Natural killer cell treated with Interleukin-12 subunit alpha and Interleukin-12 subunit beta and Interleukin-15 and Interleukin-18, amount 100 ng/mL, for 72 hours (primary cell): Measurements from ENCODE around the gene NBAS. TPM values are rescaled to one million over a fixed set of nuclear protein-coding genes. Genes with fewer than 3 reads are reported as not detected.
"Not testable (repeated sequence)": the region's sequence is repeated elsewhere in the genome, so short reads cannot be mapped to it uniquely, and the experiment has no call there.

Experiments
- ATAC-seq, 2 donors: fragments of 150-1000 bp; cut with Tn5 transposase in 1 of 2; sonication (Bioruptor Pico), chemical (Tn5 transposase) in 1 of 2; 2 replicates each; pipeline ENCODE4 v1.10.0; 2021
- DNase-seq: peaks from one replicate; pipeline ENCODE4 v3.0.0; 2022; ENCODE audit warnings: low spot score
- H3K27ac Mint-ChIP-seq, 2 donors: 1 replicate in 1 of 2; 2 replicates in 1 of 2; pipeline ENCODE4 v1.8.0; 2022; ENCODE audit warnings: mixed read lengths in 2 of 2, mild to moderate bottlenecking in 1 of 2, moderate library complexity in 1 of 2
- H3K27me3 Mint-ChIP-seq, 2 donors: 1 replicate in 1 of 2; 2 replicates in 1 of 2; pipeline ENCODE4 v1.8.0; 2022; ENCODE audit warnings: mixed read lengths in 2 of 2
- H3K36me3 Mint-ChIP-seq: one replicate; pipeline ENCODE4 v1.8.0; 2022; ENCODE audit warnings: mixed read lengths
- H3K4me1 Mint-ChIP-seq, 2 donors: 1 replicate in 1 of 2; 2 replicates in 1 of 2; pipeline ENCODE4 v1.8.0; 2022; ENCODE audit warnings: low read depth in 2 of 2, mixed read lengths in 2 of 2, mild to moderate bottlenecking in 1 of 2
- H3K4me3 Mint-ChIP-seq: one replicate; pipeline ENCODE4 v1.8.0; 2022; ENCODE audit warnings: mixed read lengths
- H3K9me3 Mint-ChIP-seq: 2 replicates; pipeline ENCODE4 v1.8.0; 2022; ENCODE audit warnings: mixed read lengths
- total RNA-seq, 2 donors: library from RNA; stranded (reverse); gene quantifications; one replicate each; pipeline ENCODE4 v1.2.3, GENCODE V29; 2022

The NBAS gene
- total RNA-seq, 2 donors from 2014 or later, result 39.0 to 49.5 TPM

DNA sequence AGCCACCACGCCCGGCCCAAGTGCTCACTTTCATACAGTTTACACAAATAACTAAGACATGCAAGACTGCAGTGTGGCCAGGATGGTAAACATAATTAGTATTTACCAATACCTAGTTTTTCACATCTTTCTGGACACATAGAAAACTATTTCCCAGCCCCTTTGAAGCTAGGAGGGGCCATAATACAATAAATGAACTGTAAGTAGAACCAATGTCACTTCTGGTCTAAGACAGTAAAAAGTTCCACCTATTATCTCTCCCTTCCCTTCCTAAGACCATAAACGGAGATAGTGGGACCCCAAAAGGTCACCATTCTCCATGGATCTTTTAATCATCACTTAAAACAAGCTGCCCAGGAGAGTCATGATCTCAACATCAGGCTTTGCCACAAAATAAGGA lies 51.0 kb downstream of the NBAS start:
- ATAC-seq (no peak), DNase-seq (no peak)
- peaks cover 14% of the 10 kb centered on the region for H3K36me3 Mint-ChIP-seq
- peaks cover 0 to 2% of the 10 kb centered on the region in 2 donors for H3K4me1 Mint-ChIP-seq
- H3K27ac Mint-ChIP-seq, result no peak overlapping the region
- H3K9me3 Mint-ChIP-seq, result no peaks in the 10 kb centered on the region
- H3K4me3 Mint-ChIP-seq, result no peak overlapping the region
- no peaks in the 10 kb centered on the region for H3K27me3 Mint-ChIP-seq

DNA sequence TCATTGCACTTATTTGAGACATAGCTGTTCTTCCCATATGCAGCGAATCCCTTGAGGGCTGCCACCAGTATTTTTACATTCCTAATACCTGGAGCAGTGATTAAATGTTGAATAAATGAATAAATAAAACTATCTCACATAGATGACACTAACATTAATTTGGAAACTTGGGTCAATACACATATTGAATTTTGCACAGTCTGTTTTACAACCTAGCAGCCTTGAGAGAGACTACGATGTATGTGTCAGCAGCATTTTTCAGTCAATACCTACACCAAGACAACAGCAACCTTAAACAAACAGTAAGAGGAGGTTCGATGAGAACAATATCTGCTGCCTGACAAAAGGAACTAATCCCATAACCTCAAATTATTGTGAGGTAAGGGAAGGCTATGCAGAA lies 53.4 kb downstream of the NBAS start:
- Mint-ChIP-seq H3K9me3 (no peaks in the 10 kb centered on the region), H3K4me3 (no peak overlapping the region), H3K4me1 (peaks cover 0 to 4% of the 10 kb centered on the region in 2 donors), H3K27me3 (no peaks in the 10 kb centered on the region), H3K36me3 (peaks cover 9% of the 10 kb centered on the region), H3K27ac (no peak overlapping the region)
- ATAC-seq, result no peak
- DNase-seq, result no peak

DNA sequence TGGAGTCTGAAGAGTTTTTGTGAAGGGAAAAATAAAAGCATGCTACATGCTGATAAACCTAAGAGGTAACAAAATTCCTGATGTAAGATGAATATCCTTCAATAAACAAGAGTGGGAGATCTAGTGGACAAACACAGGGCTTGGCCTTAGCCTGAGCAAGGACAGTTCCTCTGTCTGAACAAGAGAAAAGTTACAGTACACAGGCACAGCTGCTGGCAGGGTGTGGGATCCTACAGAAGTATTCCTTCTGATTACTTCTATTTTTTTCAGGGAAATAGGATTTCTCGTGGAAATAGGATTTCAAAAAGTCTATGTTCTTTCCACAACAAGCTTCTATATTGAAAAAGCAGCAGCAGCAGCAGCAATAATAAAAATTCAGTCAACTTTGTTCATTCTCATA lies 54.1 kb downstream of the NBAS start:
- Mint-ChIP-seq H3K27me3 (no peaks in the 10 kb centered on the region), H3K36me3 (peaks cover 9% of the 10 kb centered on the region), H3K9me3 (no peaks in the 10 kb centered on the region), H3K27ac (no peak overlapping the region), H3K4me3 (no peak overlapping the region), H3K4me1 (peaks cover 0 to 4% of the 10 kb centered on the region in 2 donors)
- ATAC-seq (no peak), DNase-seq (no peak)

DNA sequence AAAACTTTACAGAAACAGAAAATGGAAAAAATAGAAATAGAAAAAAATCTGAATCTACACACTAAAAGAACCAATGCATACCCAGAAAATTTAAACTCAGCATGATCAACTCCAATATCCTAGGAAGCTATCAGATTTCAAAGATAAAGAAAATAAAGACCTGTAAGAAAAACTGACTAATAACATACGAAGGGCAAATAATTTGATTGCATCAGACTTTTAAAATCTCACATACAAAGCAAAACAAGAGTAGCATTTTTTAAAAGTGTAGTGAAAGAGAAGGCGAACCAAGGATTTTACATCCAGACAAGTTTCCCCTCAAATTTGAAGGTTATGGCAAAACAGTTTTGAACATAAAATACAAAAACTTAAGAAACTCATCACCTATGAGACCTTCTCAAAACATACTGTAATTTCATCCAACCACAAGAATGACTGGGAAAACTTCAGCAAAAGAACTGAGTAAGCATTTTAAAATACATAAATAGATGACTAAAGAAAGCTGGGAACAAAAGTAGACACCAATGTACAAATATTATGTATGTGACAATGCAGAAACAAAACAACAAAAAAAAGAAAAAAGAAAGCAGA lies 54.8 kb downstream of the NBAS start:
- H3K27ac Mint-ChIP-seq, result no peak overlapping the region
- H3K36me3 Mint-ChIP-seq, result peaks cover 9% of the 10 kb centered on the region
- peaks cover 0 to 4% of the 10 kb centered on the region in 2 donors for H3K4me1 Mint-ChIP-seq
- DNase-seq (no peak), ATAC-seq (no peak)
- no peak overlapping the region for H3K4me3 Mint-ChIP-seq
- H3K27me3 Mint-ChIP-seq, result no peaks in the 10 kb centered on the region
- H3K9me3 Mint-ChIP-seq, result no peaks in the 10 kb centered on the region

DNA sequence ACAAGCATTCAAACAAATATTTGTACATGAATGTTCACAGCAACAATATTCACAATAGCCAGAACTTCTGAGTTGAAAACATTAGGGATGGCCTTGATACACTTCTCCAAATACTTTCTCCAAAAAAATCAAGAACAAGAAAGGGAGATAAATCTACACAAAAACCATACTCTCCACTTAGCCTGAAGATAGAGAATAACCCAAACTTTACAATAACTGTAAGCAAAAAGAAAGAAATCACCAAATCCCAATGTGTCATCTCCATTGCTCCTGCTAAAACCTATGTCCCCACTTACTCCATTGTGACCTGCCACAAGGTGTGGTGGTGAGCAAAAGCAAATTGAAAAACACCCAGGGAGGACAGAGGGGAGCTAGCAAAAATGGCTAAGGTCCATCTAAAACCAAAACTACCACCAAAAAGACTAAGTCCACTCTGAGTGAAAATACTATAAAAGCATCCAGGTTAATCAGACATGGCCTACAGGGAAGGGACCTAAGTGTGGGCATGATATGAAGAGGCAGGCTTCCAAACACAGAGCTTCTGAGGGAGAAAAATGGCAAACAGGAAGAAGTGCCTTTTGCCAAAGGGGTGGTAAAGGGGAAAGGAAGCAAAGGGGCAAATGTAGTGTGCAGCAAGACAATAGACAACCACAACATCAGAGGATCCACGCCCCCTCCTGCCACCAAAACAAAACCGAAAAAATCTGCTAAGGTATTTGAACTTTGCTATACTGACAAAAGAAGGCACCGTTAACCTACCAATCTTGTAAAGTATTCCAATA lies 56.1 kb downstream of the NBAS start:
- H3K4me3 Mint-ChIP-seq, result no peak overlapping the region
- ATAC-seq, result no peak
- DNase-seq, result no peak
- peaks cover 5% of the 10 kb centered on the region for H3K36me3 Mint-ChIP-seq
- peaks cover 0 to 4% of the 10 kb centered on the region in 2 donors for H3K4me1 Mint-ChIP-seq
- H3K27me3 Mint-ChIP-seq, result no peaks in the 10 kb centered on the region
- no peak overlapping the region for H3K27ac Mint-ChIP-seq
- H3K9me3 Mint-ChIP-seq, result no peaks in the 10 kb centered on the region

DNA sequence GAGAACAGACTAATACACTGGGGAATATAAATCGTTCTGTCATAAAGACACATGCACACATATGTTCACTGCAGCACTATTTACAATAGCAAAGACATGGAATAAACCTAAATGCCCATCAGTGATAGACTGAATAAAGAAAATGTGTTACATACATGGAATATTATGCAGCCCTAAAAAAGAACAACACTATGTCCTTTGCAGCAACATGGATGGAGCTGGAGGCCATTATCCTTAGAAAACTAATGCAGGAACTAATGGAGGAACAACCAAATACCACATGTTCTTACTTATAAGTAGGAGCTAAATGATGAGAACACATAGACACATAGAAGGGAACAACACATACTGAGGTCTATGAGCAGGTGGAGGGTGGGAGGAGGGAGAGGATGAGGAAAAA lies 61.9 kb downstream of the NBAS start:
- not testable (repeated sequence) for DNase-seq, H3K27ac Mint-ChIP-seq, ATAC-seq, H3K4me3 Mint-ChIP-seq, H3K27me3 Mint-ChIP-seq, H3K9me3 Mint-ChIP-seq, H3K4me1 Mint-ChIP-seq
- H3K36me3 Mint-ChIP-seq, result peaks cover 11% of the 10 kb centered on the region

GRCh38 chr2:15498554-15498953 lies 62.6 kb downstream of the NBAS start:
- ATAC-seq (no peak), DNase-seq (no peak)
- no peaks in the 10 kb centered on the region for H3K27me3 Mint-ChIP-seq
- peaks cover 11% of the 10 kb centered on the region for H3K36me3 Mint-ChIP-seq
- H3K4me1 Mint-ChIP-seq, result peaks cover 0 to 6% of the 10 kb centered on the region in 2 donors
- peaks cover 3% of the 10 kb centered on the region for H3K9me3 Mint-ChIP-seq
- no peak overlapping the region for H3K27ac Mint-ChIP-seq
- no peak overlapping the region for H3K4me3 Mint-ChIP-seq

- no peak overlapping the region for H3K27ac Mint-ChIP-seq
- H3K4me1 Mint-ChIP-seq, result peaks cover 0 to 8% of the 10 kb centered on the region in 2 donors
- ATAC-seq (no peak), DNase-seq (no peak)
- H3K4me3 Mint-ChIP-seq, result no peak overlapping the region
- H3K36me3 Mint-ChIP-seq, result peaks cover 6% of the 10 kb centered on the region
- H3K27me3 Mint-ChIP-seq, result no peaks in the 10 kb centered on the region
- peaks cover 3% of the 10 kb centered on the region for H3K9me3 Mint-ChIP-seq
Observed at GRCh38 chr2:15494877-15495276, 66.3 kb downstream of the NBAS start.

GRCh38 chr2:15492773-15493325 lies 68.3 kb downstream of the NBAS start:
- Mint-ChIP-seq H3K4me1 (peaks cover 0 to 8% of the 10 kb centered on the region in 2 donors), H3K36me3 (no peaks in the 10 kb centered on the region), H3K4me3 (no peak overlapping the region), H3K27me3 (no peaks in the 10 kb centered on the region), H3K27ac (no peak overlapping the region), H3K9me3 (no peaks in the 10 kb centered on the region)
- DNase-seq (no peak), ATAC-seq (no peak)

DNA sequence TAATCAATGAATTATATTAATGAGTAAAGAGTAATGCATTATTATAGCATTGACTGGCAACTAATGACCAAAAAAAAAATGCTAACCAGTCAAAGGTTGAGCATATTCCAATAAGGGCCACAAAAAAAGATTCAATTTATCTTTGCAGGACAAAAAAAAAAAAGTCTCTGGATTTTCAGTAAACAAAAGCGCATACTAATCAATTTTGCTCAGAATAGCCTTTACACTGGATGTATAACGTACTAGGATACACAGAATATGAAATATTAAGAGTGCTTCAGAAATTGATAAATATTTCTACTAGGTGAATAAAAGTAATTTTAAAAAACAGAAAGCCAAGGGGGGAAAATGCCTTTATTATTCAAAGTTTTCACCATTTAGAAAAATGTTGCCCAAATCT lies 74.4 kb downstream of the NBAS start:
- no peak for DNase-seq
- Mint-ChIP-seq H3K9me3 (no peaks in the 10 kb centered on the region), H3K4me3 (no peak overlapping the region), H3K27me3 (no peaks in the 10 kb centered on the region), H3K4me1 (no peaks in the 10 kb centered on the region), H3K36me3 (peaks cover 8% of the 10 kb centered on the region), H3K27ac (no peak overlapping the region)
- ATAC-seq, result no peak

DNA sequence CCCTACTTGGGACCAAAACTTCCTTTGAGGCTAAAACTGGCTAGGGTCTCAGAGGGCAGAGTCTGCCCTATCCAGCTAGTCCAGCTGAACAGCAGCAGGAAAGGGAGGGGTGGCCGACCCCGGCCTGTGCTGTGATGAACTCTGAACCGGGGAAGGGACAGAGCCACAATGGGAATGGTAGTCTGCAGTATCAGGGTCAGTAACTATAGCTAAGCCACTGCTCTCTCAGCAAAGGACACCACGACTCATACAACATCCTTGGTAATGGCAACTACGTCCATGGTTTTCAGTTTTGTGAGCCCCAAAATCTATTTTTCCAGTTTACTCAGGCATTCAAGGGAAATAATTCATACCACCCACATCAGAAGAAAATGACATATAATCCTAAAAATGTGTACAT lies 75.2 kb downstream of the NBAS start:
- H3K27me3 Mint-ChIP-seq, result no peaks in the 10 kb centered on the region
- ATAC-seq (no peak), DNase-seq (no peak)
- H3K4me1 Mint-ChIP-seq, result no peaks in the 10 kb centered on the region
- H3K27ac Mint-ChIP-seq, result no peak overlapping the region
- H3K4me3 Mint-ChIP-seq, result no peak overlapping the region
- H3K9me3 Mint-ChIP-seq, result no peaks in the 10 kb centered on the region
- H3K36me3 Mint-ChIP-seq, result peaks cover 10% of the 10 kb centered on the region

DNA sequence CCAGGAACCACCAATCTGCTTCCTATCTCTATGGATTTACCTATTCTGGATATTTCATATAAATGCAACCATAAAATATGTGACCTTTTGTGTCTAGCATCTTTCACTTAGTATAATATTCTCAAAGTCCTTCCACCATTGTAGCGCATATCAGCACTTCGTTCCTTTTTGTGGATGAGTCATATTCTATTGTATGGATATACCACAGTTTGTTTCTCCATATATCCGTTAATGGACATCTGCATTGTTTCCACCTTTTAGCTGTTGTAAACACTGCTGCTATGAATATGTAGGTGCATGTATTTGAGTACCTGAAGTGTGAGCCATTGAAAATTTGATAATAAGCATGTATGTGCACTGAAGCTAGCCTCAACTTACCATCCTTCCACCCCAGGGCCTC lies 80.1 kb downstream of the NBAS start:
- Mint-ChIP-seq H3K27ac (no peak overlapping the region), H3K4me3 (no peak overlapping the region), H3K36me3 (peaks cover 10% of the 10 kb centered on the region), H3K4me1 (no peaks in the 10 kb centered on the region), H3K27me3 (no peaks in the 10 kb centered on the region), H3K9me3 (no peaks in the 10 kb centered on the region)
- DNase-seq (no peak), ATAC-seq (no peak)

DNA sequence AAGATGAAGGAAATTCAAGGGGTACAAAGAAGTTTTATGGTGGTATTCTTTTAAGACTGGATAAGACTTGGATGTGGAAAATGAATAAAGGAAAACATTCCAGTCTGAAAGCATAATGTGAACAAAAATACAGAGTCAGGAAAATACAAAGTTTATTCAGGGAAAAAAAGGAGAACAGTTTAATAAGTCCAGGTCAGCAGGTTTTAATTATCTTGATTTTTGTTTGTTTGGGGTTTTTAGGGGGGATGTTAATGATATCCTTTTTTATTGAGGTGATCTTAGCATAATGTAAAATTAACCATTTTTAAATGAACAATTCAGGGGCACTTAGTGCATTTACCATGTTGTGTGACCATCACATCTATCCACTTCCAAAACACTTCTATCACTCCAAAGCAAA lies 80.6 kb downstream of the NBAS start:
- ATAC-seq (no peak), DNase-seq (no peak)
- peaks cover 8% of the 10 kb centered on the region for H3K36me3 Mint-ChIP-seq
- no peaks in the 10 kb centered on the region for H3K27me3 Mint-ChIP-seq
- H3K4me1 Mint-ChIP-seq, result no peaks in the 10 kb centered on the region
- H3K4me3 Mint-ChIP-seq, result no peak overlapping the region
- H3K27ac Mint-ChIP-seq, result no peak overlapping the region
- H3K9me3 Mint-ChIP-seq, result no peaks in the 10 kb centered on the region

DNA sequence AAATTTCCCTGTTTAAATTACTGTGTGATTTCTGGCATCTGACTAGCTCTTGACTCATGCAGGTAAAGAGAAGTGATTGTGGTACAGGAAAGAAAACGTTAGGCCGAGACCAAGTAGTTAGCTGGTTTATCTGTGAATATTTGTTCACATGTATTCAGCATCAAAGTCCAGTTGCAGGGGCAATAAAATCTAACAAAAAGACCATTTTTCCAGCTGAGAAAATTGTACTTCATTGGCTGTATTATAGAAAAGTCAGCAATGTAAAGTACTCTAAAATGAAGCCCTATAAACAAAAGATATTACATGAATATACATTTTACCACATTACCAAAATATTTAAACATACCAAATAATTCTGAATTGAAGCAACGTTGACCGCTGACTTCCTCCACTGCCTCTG lies 88.3 kb downstream of the NBAS start:
- no peaks in the 10 kb centered on the region for H3K9me3 Mint-ChIP-seq
- ATAC-seq (no peak), DNase-seq (no peak)
- no peak overlapping the region for H3K4me3 Mint-ChIP-seq
- H3K4me1 Mint-ChIP-seq, result peaks cover 10 to 13% of the 10 kb centered on the region in 2 donors
- H3K27me3 Mint-ChIP-seq, result no peaks in the 10 kb centered on the region
- no peak overlapping the region for H3K27ac Mint-ChIP-seq
- peaks cover 38% of the 10 kb centered on the region for H3K36me3 Mint-ChIP-seq
